Umbilical cord (tissue), 2 donors: ENCODE data around the gene BPGM. TPM values are rescaled to one million over a fixed set of nuclear protein-coding genes. Genes with fewer than 3 reads are reported as not detected.
"Not testable (repeated sequence)": the region's sequence is repeated elsewhere in the genome, so short reads cannot be mapped to it uniquely, and the experiment has no call there.

Experiments used
- DNase-seq: peaks from one replicate; pipeline ENCODE4 v3.0.0-alpha.2; 2015; ENCODE audit warnings: low spot score
- total RNA-seq: library from RNA; depleted of rRNA; stranded (reverse); fragments of >200 nt; gene quantifications from one replicate; pipeline ENCODE4 v1.2.3, GENCODE V29; 2014; ENCODE audit warnings: low replicate concordance; ENCODE audit not compliant: insufficient read depth

Gene BPGM
- total RNA-seq, 1 donor from 2014 or later, result 96.8 TPM

DNA sequence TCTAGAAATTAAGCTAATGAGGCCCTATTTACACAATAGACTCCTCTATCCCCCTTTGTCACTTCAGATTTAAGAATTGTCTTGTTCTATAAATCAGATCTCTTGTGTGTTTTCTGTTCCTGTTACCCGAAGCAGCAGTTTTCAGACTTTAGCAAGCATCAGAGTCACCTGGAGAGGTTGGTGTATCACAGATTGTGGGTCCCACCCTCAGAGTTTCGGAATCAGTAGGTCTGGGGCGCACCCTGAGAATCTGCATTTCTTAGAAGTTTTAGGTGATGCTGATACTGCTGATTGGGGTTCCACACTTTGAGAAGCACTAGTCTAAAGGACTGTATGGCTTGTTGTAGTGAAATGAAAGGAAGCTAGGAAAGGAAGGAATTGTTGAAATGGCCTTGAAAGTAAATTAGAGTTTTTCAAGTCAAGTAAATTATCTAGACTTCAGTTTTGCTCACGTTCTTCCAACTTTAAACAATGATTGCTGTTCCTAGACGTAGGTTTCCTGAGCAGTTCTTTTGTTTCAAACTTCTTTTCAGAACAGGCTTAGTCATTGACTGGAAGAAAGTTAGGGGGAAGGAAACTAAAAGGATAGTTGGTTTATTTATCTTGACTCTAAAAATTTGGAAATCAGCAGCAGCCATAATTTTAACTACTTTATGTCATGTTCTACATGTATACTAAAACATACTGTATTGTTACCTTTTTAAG lies 15.7 kb downstream of the BPGM start:
- DNase-seq, result no peak

GRCh38 chr7:134662871-134663205 lies 16.2 kb downstream of the BPGM start:
- DNase-seq, result peak; percentile 19

- DNase-seq, result not testable (repeated sequence)
Measured at GRCh38 chr7:134665045-134665444, 18.4 kb downstream of the BPGM start.

GRCh38 chr7:134667899-134668298 lies 21.2 kb downstream of the BPGM start:
- no peak for DNase-seq

GRCh38 chr7:134669388-134669787 lies 22.7 kb downstream of the BPGM start:
- DNase-seq, result no peak

DNA sequence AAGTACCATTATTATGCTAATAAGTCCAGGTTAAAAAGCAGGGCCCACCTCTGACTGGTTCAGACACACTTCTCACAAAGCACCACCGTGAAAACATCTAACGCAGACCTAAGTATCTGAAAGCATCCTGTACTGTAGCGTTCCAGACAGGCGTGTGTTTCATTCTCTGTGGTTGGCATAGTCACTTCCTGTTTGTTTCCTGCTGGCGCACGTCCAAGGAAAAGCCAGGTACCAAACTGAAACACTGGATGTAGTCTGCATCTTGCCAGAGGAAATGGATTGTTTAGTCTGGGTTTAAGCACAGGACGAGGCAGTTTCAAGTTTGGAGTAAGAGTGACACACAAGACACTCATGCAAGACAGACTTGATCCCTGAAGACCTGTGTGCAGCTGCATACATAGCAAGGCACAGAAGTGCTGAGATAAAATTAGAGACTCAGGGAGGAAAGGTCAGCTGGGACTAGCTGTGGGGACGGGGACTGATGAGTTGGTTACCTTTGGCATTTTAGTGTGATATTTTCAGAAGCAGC lies 23.3 kb downstream of the BPGM start:
- DNase-seq, result no peak

- no peak for DNase-seq
Measured at GRCh38 chr7:134671609-134672008, 25.0 kb downstream of the BPGM start.

DNA sequence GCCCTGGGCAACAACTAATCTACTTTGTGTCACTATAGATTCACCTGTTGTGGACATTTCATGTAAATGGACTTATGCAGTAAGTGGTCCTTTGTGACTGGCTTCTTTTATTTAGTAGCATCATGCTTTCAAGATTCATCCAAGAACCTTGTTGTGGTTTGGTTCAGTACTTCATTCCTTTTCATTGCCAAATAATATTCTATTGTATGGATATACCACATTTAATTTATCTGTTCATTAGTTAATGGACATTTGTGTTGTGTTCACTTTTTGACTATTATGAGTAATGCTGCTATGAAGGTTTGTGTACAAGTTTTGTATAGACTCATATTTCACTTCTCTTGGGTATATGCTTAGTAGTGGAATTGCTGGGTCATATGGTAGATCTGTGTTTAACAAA lies 27.8 kb downstream of the BPGM start:
- no peak for DNase-seq

DNA sequence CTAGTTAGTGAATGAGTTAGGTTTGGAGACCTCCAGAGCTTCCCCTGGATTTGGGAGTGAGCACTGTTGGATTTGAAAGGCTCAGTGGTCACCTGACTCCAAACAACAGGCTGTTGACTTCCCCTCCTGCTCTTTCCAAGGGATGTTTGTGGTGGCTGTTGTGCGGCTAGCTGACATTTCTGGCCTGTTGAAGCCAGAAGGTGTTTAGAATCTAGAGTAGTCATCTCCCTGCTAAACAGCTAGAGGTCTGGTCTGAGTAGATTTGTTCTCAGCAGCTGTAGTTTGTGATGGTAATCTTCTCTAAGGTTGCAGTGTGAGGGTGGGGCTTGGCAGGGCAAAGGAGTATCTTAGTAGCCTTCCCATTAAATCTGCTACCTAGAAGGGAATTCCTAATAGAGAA lies 30.1 kb downstream of the BPGM start:
- no peak for DNase-seq

GRCh38 chr7:134678115-134678514 lies 31.5 kb downstream of the BPGM start:
- no peak for DNase-seq

DNA sequence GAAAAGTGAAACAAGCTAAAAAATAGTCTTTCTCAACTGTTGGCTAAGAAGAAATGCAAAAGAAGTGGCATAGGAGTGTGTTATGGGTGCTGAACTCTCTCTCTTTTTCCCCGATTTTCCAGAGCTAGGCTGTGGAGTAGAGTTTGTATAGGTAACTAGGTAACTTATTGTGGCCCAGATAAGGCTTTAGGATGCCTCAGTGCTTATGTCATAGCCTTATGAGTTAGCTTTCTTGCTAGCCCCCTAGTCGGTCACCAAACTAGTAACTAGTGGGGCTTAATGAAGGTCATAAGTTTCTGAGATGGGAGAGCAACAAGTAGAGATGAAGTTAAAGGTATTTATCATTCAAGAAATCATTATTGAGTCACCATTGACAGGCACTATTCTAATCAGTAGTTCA lies 32.4 kb downstream of the BPGM start:
- no peak for DNase-seq

DNA sequence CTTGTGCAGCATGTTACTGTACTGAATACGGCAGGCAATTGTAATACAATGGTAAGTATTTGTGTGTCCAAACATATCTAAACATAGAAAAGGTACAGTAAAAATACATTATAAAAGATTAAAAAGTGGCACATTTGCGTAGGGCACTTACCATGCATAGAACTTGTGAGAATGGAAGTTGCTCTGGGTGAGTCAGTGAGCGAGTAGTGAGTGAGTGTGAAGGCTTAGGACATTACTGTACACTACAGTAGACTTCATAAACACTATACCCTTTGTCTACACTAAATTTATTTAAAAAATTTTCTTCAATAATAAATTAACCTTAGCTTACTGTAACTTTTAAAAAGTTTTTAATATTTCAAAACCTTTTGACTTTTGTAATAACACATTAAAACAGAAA lies 37.5 kb downstream of the BPGM start:
- DNase-seq, result no peak

DNA sequence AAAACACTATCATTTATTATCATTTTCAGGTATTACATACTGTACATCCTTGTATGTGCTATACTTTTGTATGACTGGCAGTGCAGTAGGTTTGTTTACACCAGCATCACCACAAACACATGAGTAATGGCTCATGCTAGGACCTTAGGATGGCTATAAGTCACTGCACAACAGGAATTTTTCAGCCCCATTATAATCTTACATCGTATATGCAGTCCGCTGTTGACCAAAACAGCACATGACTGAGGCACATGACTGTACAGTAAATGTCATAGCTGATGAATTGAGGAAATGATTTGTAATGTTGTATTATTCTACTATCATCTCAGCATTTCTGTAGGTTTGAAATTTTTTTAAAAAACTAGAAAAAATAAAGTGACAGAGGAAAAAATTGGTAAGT lies 38.6 kb downstream of the BPGM start:
- no peak for DNase-seq

DNA sequence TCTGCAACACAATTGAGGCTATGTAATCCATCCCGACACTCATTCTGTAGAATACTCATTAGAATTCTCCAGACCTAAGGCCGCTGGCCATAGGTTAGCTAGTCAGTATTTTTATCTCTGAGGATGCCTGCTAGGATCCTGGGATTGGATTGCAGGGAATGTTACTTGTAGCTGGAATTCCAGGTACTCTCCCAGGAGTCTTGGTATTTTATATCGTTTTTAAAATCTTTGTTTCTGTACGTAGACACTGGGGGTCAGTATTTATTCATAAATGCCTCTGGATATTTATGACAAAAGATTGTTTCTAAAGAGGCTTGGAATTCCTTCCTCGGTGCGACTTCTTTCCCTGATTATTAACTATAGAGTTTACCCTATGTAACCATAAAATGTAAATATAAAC lies 40.1 kb downstream of the BPGM start:
- DNase-seq, result peak; percentile 58

GRCh38 chr7:134689550-134689949 lies 42.9 kb downstream of the BPGM start:
- DNase-seq, result not testable (repeated sequence)

GRCh38 chr7:134690016-134690415 lies 43.4 kb downstream of the BPGM start:
- DNase-seq, result peak; percentile 92

GRCh38 chr7:134690614-134691504 lies 44.2 kb downstream of the BPGM start:
- no peak for DNase-seq

GRCh38 chr7:134691546-134692343 lies 45.1 kb downstream of the BPGM start:
- peak; percentile 71 for DNase-seq

GRCh38 chr7:134692344-134692705 lies 45.7 kb downstream of the BPGM start:
- DNase-seq, result peak; percentile 74

DNA sequence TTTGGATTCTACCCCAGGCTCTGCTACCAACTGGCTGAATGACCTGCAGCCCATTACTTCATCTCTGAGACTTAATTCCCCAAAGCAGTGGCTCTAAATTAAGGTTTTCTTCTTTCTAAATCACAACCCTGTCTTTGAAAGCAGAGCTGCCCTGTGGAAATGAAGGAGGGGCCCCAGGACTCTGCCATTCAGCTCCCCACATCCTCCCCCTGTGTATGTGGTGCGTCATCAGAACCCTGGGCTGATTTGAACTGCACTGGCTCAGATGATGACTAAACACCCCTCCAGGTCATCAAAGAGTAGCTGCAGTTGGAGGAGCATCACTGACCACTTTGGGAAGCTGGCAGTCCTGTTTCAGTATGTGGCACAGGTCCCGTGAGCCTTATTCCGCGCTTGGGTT lies 46.6 kb downstream of the BPGM start:
- DNase-seq, result peak; percentile 90

- DNase-seq, result no peak
Measured at GRCh38 chr7:134694299-134694698, 47.6 kb downstream of the BPGM start.

DNA sequence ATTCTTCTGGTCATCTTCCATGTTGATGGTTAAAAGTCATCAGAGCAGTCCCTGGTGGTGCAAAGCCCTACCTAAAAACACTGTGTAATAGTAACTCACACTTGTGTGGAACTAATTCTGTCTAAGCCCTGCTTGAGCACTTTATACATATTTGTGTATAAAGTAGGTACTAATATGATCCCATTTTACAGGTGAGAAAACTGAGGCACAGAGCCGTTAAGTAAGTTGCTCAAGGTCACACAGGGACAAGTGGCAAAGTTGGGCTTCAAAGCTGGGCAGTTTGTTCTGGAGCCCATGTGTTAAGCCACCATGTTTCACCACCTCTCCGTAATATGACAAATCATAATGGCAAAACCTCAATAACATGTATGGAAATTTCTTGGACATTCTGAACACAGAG lies 48.1 kb downstream of the BPGM start:
- no peak for DNase-seq
